HepG2 (cell line): ENCODE measurements around the gene BBIP1. TPM values are rescaled to one million over a fixed set of nuclear protein-coding genes. Genes with fewer than 3 reads are reported as not detected.
A peak's percentile ranks its signal among the peaks of the same experiment; 100 is the strongest.

Experiments
- CCAR2 ChIP-seq: fragments of 200-400 bp; formaldehyde crosslinking; optimal IDR thresholded peaks from 2 replicates; pipeline ENCODE3; 2018; ENCODE audit warnings: low read depth, mild to moderate bottlenecking, low read length, moderate library complexity
- FOXK1 ChIP-seq: sonication (generic); formaldehyde crosslinking; IDR thresholded peaks from 2 replicates; pipeline ENCODE4 v1.4.0; 2020; ENCODE audit warnings: low read depth, missing genetic modification reagents, borderline replicate concordance
- HIVEP1 ChIP-seq: sonication (generic); formaldehyde crosslinking; IDR thresholded peaks from 2 replicates; pipeline ENCODE4 v1.4.0; 2020; ENCODE audit warnings: mild to moderate bottlenecking, missing genetic modification reagents
- MTF2 ChIP-seq: sonication (generic); formaldehyde crosslinking; IDR thresholded peaks from 2 replicates; pipeline ENCODE4 v1.5.0; 2020; ENCODE audit warnings: missing genetic modification reagents, borderline replicate concordance
- MYC ChIP-seq: sonication (generic); formaldehyde crosslinking; IDR thresholded peaks from 2 replicates; pipeline ENCODE4 v1.9.0; 2021; ENCODE audit warnings: missing genetic modification reagents, borderline replicate concordance
- NR1H2 ChIP-seq: sonication (generic); formaldehyde crosslinking; IDR thresholded peaks from 2 replicates; pipeline ENCODE4 v1.8.1; 2022; ENCODE audit warnings: low read depth, missing genetic modification reagents, borderline replicate concordance
- RFX5 ChIP-seq: IDR thresholded peaks from 2 replicates; pipeline ENCODE4 v1.6.1; 2011; ENCODE audit warnings: low read depth, low read length, improper control_type of control experiment
- SNAPC2 ChIP-seq: sonication (generic); formaldehyde crosslinking; IDR thresholded peaks from 2 replicates; pipeline ENCODE4 v1.8.1; 2022; ENCODE audit warnings: mild to moderate bottlenecking, missing genetic modification reagents
- THAP7 ChIP-seq: sonication (generic); formaldehyde crosslinking; IDR thresholded peaks from 2 replicates; pipeline ENCODE4 v1.8.1; 2023; ENCODE audit warnings: mild to moderate bottlenecking, missing genetic modification reagents
- ZFP82 ChIP-seq: sonication (generic); formaldehyde crosslinking; IDR thresholded peaks from 2 replicates; pipeline ENCODE4 v1.5.1; 2020; ENCODE audit warnings: mild to moderate bottlenecking, missing genetic modification reagents, borderline replicate concordance
- ZNF569 ChIP-seq: sonication (generic); formaldehyde crosslinking; IDR thresholded peaks from 2 replicates; pipeline ENCODE4 v1.5.0; 2020; ENCODE audit warnings: mild to moderate bottlenecking, missing genetic modification reagents, moderate library complexity, borderline replicate concordance
- ZSCAN31 ChIP-seq: sonication (generic); formaldehyde crosslinking; IDR thresholded peaks from 2 replicates; pipeline ENCODE4 v1.5.0; 2020; ENCODE audit warnings: low read depth, mild to moderate bottlenecking, missing genetic modification reagents
- polyA plus RNA-seq, 8 experiments: library from polyadenylated mRNA; depleted of rRNA in 3 of 8; stranded (reverse) in 7 of 8; unstranded in 1 of 8; fragments of >200 nt; fragmentation: Illumina TruSeq in 4 of 8; extraction: Trizol in 4 of 8; gene quantifications; 2 replicates each; pipeline versions ENCODE4 v1.2.1 to v1.2.3, GENCODE V29; 2011 to 2016; ENCODE audit warnings: low read depth in 4 of 8, missing spikeins in 1 of 8, mixed read lengths in 1 of 8; ENCODE audit not compliant: insufficient read depth in 1 of 8
- total RNA-seq, 5 experiments: library from RNA; depleted of rRNA; stranded (reverse); fragments of >200 nt; fragmentation: Illumina TruSeq; extraction: Trizol; gene quantifications; 2 replicates each; pipeline ENCODE4 v1.2.3, GENCODE V29; 2016; ENCODE audit warnings: low read depth in 1 of 5
- TF ChIP-seq, protein P1 (sequence below): sonication (generic); formaldehyde crosslinking; IDR thresholded peaks from 2 replicates; pipeline ENCODE4 v1.4.0; 2020; ENCODE audit warnings: missing genetic modification reagents
- TF ChIP-seq, protein P2 (sequence below): sonication (generic); formaldehyde crosslinking; IDR thresholded peaks from 2 replicates; pipeline ENCODE4 v1.5.0; 2020; ENCODE audit warnings: missing genetic modification reagents, mild to moderate bottlenecking, borderline replicate concordance
- TF ChIP-seq, protein P3 (sequence below): sonication (generic); formaldehyde crosslinking; conservative IDR thresholded peaks from 2 replicates; pipeline ENCODE4 v1.8.0; 2022; ENCODE audit warnings: missing genetic modification reagents

BBIP1 gene
- total and polyA plus RNA-seq, 2 of the 13 experiments (the other 11 are each of a cell fraction or from before 2014, with no cell fraction given), result 18.3 to 24.1 TPM

DNA sequence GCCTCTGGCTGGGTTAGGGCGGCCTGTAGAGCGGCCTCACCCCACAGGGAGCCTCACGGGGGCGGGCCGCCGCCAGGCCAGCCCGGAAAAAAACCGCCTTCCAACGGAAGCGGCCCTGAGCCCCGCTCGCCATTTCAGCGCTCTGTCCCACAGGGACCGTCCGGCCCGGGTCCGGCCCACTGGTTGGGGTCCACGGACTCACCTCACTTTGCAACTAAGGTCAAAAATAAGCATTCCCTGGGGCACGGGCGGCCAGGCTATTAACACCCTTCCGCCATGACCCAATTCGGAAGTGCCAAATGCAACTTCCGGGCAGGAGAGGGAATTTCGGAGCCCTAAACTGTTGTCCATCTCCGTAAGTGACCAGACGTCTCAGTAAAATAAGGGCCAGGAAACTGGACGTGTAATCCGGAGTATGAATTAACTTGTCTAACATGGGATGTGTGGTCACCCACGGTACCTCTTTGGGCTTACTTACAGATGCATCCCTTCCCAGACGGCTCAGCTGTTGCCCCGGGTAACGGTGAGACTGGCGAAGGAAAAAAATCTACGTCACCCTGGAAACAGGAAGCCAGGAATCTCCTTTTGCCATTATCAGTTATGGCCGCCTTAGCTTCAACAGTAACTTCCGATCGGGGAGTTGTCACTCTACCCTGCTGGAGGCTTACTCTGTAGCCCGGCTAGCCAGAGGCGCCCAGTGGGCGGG is at the start of gene BBIP1 (continued):
- no peak for TF ChIP-seq ZNF569 (CRISPR knock-in tag)
- TF ChIP-seq MYC (CRISPR knock-in tag), result peak; percentile 64
- TF ChIP-seq HIVEP1 (CRISPR knock-in tag), result peak; percentile 88
- peak; percentile 91 for TF ChIP-seq ZSCAN31
- peak; percentile 68; the same call in 1 of the 2 replicates for TF ChIP-seq FOXK1
- TF ChIP-seq RFX5, result peak; percentile 90
- peak; percentile 68; the same call in 1 of the 2 replicates for TF ChIP-seq ZFP82 (CRISPR knock-in tag)
- TF ChIP-seq, protein P1, sequence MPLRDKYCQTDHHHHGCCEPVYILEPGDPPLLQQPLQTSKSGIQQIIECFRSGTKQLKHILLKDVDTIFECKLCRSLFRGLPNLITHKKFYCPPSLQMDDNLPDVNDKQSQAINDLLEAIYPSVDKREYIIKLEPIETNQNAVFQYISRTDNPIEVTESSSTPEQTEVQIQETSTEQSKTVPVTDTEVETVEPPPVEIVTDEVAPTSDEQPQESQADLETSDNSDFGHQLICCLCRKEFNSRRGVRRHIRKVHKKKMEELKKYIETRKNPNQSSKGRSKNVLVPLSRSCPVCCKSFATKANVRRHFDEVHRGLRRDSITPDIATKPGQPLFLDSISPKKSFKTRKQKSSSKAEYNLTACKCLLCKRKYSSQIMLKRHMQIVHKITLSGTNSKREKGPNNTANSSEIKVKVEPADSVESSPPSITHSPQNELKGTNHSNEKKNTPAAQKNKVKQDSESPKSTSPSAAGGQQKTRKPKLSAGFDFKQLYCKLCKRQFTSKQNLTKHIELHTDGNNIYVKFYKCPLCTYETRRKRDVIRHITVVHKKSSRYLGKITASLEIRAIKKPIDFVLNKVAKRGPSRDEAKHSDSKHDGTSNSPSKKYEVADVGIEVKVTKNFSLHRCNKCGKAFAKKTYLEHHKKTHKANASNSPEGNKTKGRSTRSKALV (CRISPR knock-in tag), result peak; percentile 73; the same call in 1 of the 2 replicates
- TF ChIP-seq MTF2, result peak; percentile 87; the same call in 1 of the 2 replicates
- TF ChIP-seq, protein P2, sequence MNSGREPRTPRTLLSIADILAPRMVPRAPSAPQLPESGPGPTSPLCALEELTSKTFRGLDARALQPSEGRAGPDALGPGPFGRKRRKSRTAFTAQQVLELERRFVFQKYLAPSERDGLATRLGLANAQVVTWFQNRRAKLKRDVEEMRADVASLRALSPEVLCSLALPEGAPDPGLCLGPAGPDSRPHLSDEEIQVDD (CRISPR knock-in tag), result no peak
- no peak; the same call in 1 of the 2 replicates for TF ChIP-seq THAP7
- TF ChIP-seq, protein P3, sequence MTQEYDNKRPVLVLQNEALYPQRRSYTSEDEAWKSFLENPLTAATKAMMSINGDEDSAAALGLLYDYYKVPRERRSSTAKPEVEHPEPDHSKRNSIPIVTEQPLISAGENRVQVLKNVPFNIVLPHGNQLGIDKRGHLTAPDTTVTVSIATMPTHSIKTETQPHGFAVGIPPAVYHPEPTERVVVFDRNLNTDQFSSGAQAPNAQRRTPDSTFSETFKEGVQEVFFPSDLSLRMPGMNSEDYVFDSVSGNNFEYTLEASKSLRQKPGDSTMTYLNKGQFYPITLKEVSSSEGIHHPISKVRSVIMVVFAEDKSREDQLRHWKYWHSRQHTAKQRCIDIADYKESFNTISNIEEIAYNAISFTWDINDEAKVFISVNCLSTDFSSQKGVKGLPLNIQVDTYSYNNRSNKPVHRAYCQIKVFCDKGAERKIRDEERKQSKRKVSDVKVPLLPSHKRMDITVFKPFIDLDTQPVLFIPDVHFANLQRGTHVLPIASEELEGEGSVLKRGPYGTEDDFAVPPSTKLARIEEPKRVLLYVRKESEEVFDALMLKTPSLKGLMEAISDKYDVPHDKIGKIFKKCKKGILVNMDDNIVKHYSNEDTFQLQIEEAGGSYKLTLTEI (CRISPR knock-in tag), result no peak
- no peak for TF ChIP-seq CCAR2
- no peak for TF ChIP-seq NR1H2 (CRISPR knock-in tag)
- TF ChIP-seq SNAPC2 (CRISPR knock-in tag), result peak; percentile 67; the same call in 1 of the 2 replicates
